Muscle layer of duodenum (tissue), 2 donors: ENCODE results near the gene HECW1.
"Not testable (repeated sequence)": the region's sequence is repeated elsewhere in the genome, so short reads cannot be mapped to it uniquely, and the experiment has no call there.

Experiments used
- H3K27ac ChIP-seq: one replicate; pipeline ENCODE4 v1.7.0; 2013; ENCODE audit warnings: mild to moderate bottlenecking, low read length
- H3K27me3 ChIP-seq: one replicate; pipeline ENCODE4 v1.7.0; 2013; ENCODE audit warnings: low read depth, mild to moderate bottlenecking, control low read depth, low read length
- H3K36me3 ChIP-seq, 2 donors: one replicate each; pipeline ENCODE4 v1.7.0; 2013; ENCODE audit warnings: low read length in 2 of 2, control low read depth in 1 of 2, mild to moderate bottlenecking in 1 of 2; ENCODE audit not compliant: insufficient read depth in 2 of 2, control insufficient read depth in 1 of 2
- H3K4me1 ChIP-seq, 2 donors: one replicate each; pipeline ENCODE4 v1.7.0; 2013; ENCODE audit warnings: low read length in 2 of 2, mild to moderate bottlenecking in 2 of 2, control low read depth in 1 of 2, moderate library complexity in 1 of 2; ENCODE audit not compliant: insufficient read depth in 2 of 2, control insufficient read depth in 1 of 2
- H3K4me3 ChIP-seq, 2 donors: one replicate each; pipeline ENCODE4 v1.7.0; 2013; ENCODE audit warnings: low read length in 2 of 2, low read depth in 1 of 2, mild to moderate bottlenecking in 1 of 2
- H3K9me3 ChIP-seq, 2 donors: one replicate each; pipeline ENCODE4 v1.7.0; 2013; ENCODE audit warnings: low read length in 2 of 2, control low read depth in 1 of 2, mild to moderate bottlenecking in 1 of 2; ENCODE audit not compliant: control insufficient read depth in 1 of 2
- donor health status: healthy.

HECW1 gene

DNA sequence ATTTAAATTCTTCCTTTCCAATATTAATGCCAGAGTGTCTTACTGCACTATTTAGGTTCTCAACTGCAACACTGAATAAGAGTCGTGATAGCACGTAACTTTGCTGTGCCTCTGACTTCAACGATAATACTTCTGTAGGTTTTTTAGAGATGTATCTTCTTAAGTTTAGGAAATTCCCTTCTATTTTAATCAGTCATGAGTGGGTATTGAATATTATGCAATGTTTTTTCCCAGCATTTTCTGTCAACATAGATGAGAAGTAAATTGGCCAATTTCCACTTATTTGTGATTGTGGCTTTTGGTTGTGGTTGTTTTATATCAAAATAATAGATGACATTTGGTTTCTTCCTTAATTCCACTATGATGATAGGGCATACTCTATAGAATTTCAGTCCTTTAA, 463.8 kb downstream of the HECW1 start:
- no peaks in the 10 kb centered on the region for H3K36me3 ChIP-seq
- H3K4me1 ChIP-seq: no peaks in the 10 kb centered on the region
- H3K27ac ChIP-seq: no peak overlapping the region
- H3K9me3 ChIP-seq: no peaks in the 10 kb centered on the region
- H3K27me3 ChIP-seq: no peaks in the 10 kb centered on the region
- H3K4me3 ChIP-seq: no peak overlapping the region

DNA sequence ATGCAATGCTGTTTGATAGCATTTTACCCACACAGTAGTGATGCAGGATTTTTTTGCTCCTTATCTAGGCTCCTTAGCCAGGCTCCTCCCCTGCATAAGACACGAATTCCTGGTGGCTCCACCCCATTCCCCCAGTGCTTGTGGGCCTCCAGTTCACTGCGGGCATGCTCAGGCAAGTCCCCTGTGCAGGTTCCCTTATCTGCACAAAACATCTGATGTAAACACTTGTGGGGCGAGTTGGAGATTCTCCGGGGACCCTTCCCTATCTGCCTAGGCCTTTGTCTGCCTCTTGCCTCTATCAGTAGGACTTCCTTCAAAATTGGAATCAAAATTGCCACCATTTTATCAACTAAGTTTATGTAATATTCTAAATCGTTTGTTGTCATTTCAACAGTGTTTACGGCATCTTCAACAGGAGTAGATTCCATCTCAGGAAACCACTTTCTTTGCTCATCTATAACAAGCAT, 465.1 kb downstream of the HECW1 start:
- Histone ChIP-seq H3K9me3 (no peaks in the 10 kb centered on the region), H3K4me1 (peaks cover 0 to 4% of the 10 kb centered on the region in 2 donors), H3K36me3 (no peaks in the 10 kb centered on the region), H3K27me3 (no peaks in the 10 kb centered on the region), H3K4me3 (no peak overlapping the region), H3K27ac (no peak overlapping the region)

- Histone ChIP-seq H3K36me3 (peaks cover 0 to 11% of the 10 kb centered on the region in 2 donors), H3K4me1 (peaks cover 0 to 13% of the 10 kb centered on the region in 2 donors), H3K9me3 (no peaks in the 10 kb centered on the region), H3K27ac (peak within 1 kb of the TSS; percentile 94), H3K27me3 (no peaks in the 10 kb centered on the region), H3K4me3 (peak within 1 kb of the TSS; percentile 86 to 98)
Measured at GRCh38 chr7:43582503-43583423, 470.3 kb downstream of the HECW1 start, which contains the start of gene STK17A. Gene STK17A, plus strand, starts transcription at chr7:43583108. Its CDS starts 136 bp downstream, at chr7:43583244.

- no peaks in the 10 kb centered on the region for H3K27me3 ChIP-seq
- H3K27ac ChIP-seq: peak overlapping the region; percentile 94
- H3K9me3 ChIP-seq: no peaks in the 10 kb centered on the region
- peaks cover 0 to 13% of the 10 kb centered on the region in 2 donors for H3K4me1 ChIP-seq
- H3K4me3 ChIP-seq: peak overlapping the region; percentile 86 to 98
- H3K36me3 ChIP-seq: peaks cover 0 to 11% of the 10 kb centered on the region in 2 donors
Measured at GRCh38 chr7:43583424-43584194, 471.2 kb downstream of the HECW1 start.

- peak overlapping the region; percentile 86 to 98 for H3K4me3 ChIP-seq
Measured at GRCh38 chr7:43584195-43584586, 471.7 kb downstream of the HECW1 start.

GRCh38 chr7:43584733-43585132, 472.3 kb downstream of the HECW1 start:
- H3K4me3 ChIP-seq: peak overlapping the region; percentile 86 to 98

More at GRCh38 chr7:43584195-43584586, 471.7 kb downstream of the HECW1 start:
- Histone ChIP-seq H3K4me1 (peaks cover 0 to 13% of the 10 kb centered on the region in 2 donors), H3K36me3 (peaks cover 0 to 11% of the 10 kb centered on the region in 2 donors), H3K9me3 (no peaks in the 10 kb centered on the region), H3K27ac (peak overlapping the region; percentile 94), H3K27me3 (no peaks in the 10 kb centered on the region)

DNA sequence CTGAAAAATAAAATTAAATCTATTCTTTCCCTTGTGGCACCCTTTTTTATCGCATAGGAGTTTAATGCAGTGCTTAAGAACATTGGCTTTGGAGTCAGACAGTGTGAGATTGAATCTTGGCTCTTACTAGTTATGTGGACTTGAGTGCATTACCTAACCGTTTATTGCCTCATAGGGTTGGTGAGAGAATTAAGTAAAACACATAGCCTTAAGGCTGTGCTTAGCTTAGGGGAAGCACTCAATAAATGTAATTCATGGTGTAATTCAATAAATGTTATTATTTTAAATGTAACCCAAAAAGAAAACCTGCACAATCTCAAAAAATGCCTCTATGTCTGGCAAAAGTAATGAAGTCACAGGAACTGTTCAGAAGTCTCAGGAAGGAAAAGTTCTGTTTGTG, 473.1 kb downstream of the HECW1 start:
- Histone ChIP-seq H3K27ac (no peak overlapping the region), H3K4me3 (no peak overlapping the region), H3K4me1 (peaks cover 0 to 16% of the 10 kb centered on the region in 2 donors), H3K27me3 (no peaks in the 10 kb centered on the region), H3K36me3 (peaks cover 0 to 11% of the 10 kb centered on the region in 2 donors), H3K9me3 (no peaks in the 10 kb centered on the region)

More at GRCh38 chr7:43584733-43585132, 472.3 kb downstream of the HECW1 start:
- not testable (repeated sequence) for H3K27ac ChIP-seq, H3K27me3 ChIP-seq, H3K9me3 ChIP-seq
- Histone ChIP-seq H3K4me1 (peaks cover 0 to 16% of the 10 kb centered on the region in 2 donors), H3K36me3 (peaks cover 0 to 11% of the 10 kb centered on the region in 2 donors)

- Histone ChIP-seq H3K27ac (no peak overlapping the region), H3K9me3 (no peaks in the 10 kb centered on the region), H3K4me1 (peaks cover 0 to 16% of the 10 kb centered on the region in 2 donors), H3K27me3 (no peaks in the 10 kb centered on the region), H3K4me3 (no peak overlapping the region), H3K36me3 (peaks cover 0 to 11% of the 10 kb centered on the region in 2 donors)
Measured at GRCh38 chr7:43586251-43586900, 473.9 kb downstream of the HECW1 start.

DNA sequence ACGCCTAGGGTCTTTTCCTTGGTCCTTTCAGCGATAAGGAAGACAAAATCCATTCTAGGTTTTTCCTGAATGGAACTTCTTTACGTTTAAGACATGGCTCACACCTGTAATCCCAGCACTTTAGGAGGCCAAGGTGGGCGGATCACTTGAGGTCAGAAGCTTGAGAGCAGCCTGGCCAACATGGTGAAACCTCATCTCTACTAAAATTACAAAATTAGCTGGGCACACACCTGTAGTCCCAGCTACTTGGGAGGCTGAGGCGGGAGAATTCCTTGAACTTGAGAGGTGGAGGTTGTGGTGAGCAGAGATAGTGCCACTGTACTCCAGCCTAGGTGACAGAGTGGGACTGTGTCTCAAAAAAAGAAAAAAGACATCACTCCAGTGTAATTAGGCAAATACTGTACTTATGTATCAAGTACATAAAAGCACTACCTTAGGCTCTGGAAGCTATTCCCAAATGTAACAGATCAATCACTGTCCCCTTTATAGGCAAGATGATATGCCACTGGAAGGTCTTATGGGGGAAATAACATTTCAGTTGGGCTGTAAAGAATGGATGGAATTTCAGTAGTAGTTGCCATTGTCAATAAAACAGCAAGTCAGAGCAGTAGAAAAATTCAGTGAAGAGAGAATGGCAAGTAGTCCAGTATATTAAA, 476.2 kb downstream of the HECW1 start:
- Histone ChIP-seq H3K9me3 (no peaks in the 10 kb centered on the region), H3K36me3 (peaks cover 0 to 5% of the 10 kb centered on the region in 2 donors), H3K27me3 (no peaks in the 10 kb centered on the region), H3K4me3 (no peak overlapping the region), H3K4me1 (peaks cover 0 to 11% of the 10 kb centered on the region in 2 donors), H3K27ac (no peak overlapping the region)

DNA sequence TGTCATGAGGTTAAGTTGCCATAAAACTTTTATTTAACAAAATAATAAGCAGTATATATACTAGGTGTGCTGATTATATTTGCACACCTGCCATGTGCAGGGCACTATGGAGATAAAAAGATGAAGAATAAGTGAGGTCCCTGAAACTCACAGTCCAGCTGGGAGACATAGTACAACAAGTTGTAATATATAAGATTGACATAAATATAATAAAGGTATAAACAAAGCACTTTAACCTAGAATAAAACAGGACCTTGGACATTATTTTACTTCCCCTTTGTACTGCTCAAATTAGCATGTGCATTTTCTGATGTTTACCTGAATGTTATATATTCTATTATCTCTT, 476.7 kb downstream of the HECW1 start:
- Histone ChIP-seq H3K9me3 (no peaks in the 10 kb centered on the region), H3K27me3 (no peaks in the 10 kb centered on the region), H3K4me3 (no peak overlapping the region), H3K36me3 (peaks cover 0 to under 1% of the 10 kb centered on the region in 2 donors), H3K4me1 (peaks cover 0 to 11% of the 10 kb centered on the region in 2 donors), H3K27ac (no peak overlapping the region)
